HCT116 (cell line): ENCODE results near the gene PICK1. TPM values are rescaled to one million over a fixed set of nuclear protein-coding genes. Genes with fewer than 3 reads are reported as not detected.

Source experiments
- ATAC-seq: fragments of 200-7000 bp; cut with Tn5 transposase; 2 replicates; pipeline ENCODE4 v1.9.1; 2020; ENCODE audit warnings: mild to moderate bottlenecking, moderate library complexity
- BruUV-seq: library from RNA; stranded (reverse); fragments of 400-500 nt; replicated peaks from 2 replicates; lab custom pipeline; 2021; lab: Mats Ljungman, UMichigan
- CTCF ChIA-PET: fragments of 300-600 bp; sonication (Branson Sonifier 250); formaldehyde crosslinking; loops from one replicate; lab custom pipeline; 2021; ENCODE audit warnings: antibody characterized with exemption; lab: Charles Lee
- POLR2A ChIA-PET: fragments of 300-600, 350-600 bp; sonication (Branson Sonifier 250); formaldehyde crosslinking; loops from one replicate; lab custom pipeline; 2021; ENCODE audit warnings: antibody characterized with exemption; lab: Charles Lee
- RAD21 ChIA-PET, 2 experiments: fragments of 300-600 bp; sonication (Branson Sonifier 250); formaldehyde crosslinking; loops; one replicate each; lab custom pipeline; 2023; ENCODE audit warnings: low total read pairs in 2 of 2; ENCODE audit not compliant: uncharacterized antibody in 2 of 2, unreplicated experiment in 2 of 2, low non-redundant PET in 1 of 2; lab: Charles Lee
- DNase-seq: peaks from one replicate; pipeline ENCODE4 v3.0.0-alpha.2; 2010; ENCODE audit warnings: low read depth, low spot score
- H2AFZ ChIP-seq: fragments of 200-600 bp; shearing (Covaris generic), sonication (generic); 2 replicates; pipeline ENCODE4 v1.6.1; 2017; ENCODE audit warnings: low read depth, mixed run types, mixed read lengths, antibody characterized with exemption, low read length; ENCODE audit not compliant: poor library complexity, severe bottlenecking
- H3K27ac ChIP-seq: 2 replicates; pipeline ENCODE4 v1.5.1; 2012; ENCODE audit warnings: low read depth, low read length
- H3K27me3 ChIP-seq: fragments of 200-600 bp; sonication (generic); 2 replicates; pipeline ENCODE4 v1.6.1; 2016; ENCODE audit warnings: mixed run types, low read length, mixed read lengths; ENCODE audit not compliant: insufficient read depth
- H3K36me3 ChIP-seq, 2 experiments: fragments of 200-500 bp in 1 of 2; fragments of 200-600 bp in 1 of 2; sonication (Bioruptor generic) in 1 of 2; sonication (generic) in 1 of 2; 2 replicates each; pipeline versions ENCODE4 v1.5.1 to v1.6.1; 2014 to 2016; ENCODE audit warnings: low read length in 2 of 2, inconsistent platforms in 1 of 2, mixed read lengths in 1 of 2, mixed run types in 1 of 2; ENCODE audit not compliant: insufficient read depth in 2 of 2, control insufficient read depth in 1 of 2
- H3K4me1 ChIP-seq, 2 experiments: fragments of 200-600 bp in 1 of 2; sonication (generic) in 1 of 2; 2 replicates each; pipeline versions ENCODE4 v1.5.1 to v1.6.1; 2012 to 2017; ENCODE audit warnings: low read length in 2 of 2, inconsistent platforms in 1 of 2, mild to moderate bottlenecking in 1 of 2, mixed read lengths in 1 of 2, mixed run types in 1 of 2, moderate library complexity in 1 of 2; ENCODE audit not compliant: insufficient read depth in 2 of 2, control insufficient read depth in 1 of 2
- H3K4me2 ChIP-seq: fragments of 200-600 bp; sonication (generic); 2 replicates; pipeline ENCODE4 v1.6.1; 2017; ENCODE audit warnings: mixed run types, low read length, mixed read lengths
- H3K4me3 ChIP-seq, 2 experiments: fragments of 200-600 bp in 1 of 2; sonication (generic) in 1 of 2; replicated peaks in 1 of 2; 2 replicates each; pipeline ENCODE4 v1.5.1; 2011 to 2016; ENCODE audit warnings: low read length in 2 of 2, control low read depth in 1 of 2, low read depth in 1 of 2, mild to moderate bottlenecking in 1 of 2, mixed read lengths in 1 of 2, mixed run types in 1 of 2
- H3K79me2 ChIP-seq: fragments of 200-600 bp; sonication (generic); 2 replicates; pipeline ENCODE4 v1.6.1; 2017; ENCODE audit warnings: mild to moderate bottlenecking, mixed run types, low read length, moderate library complexity, mixed read lengths; ENCODE audit not compliant: insufficient read depth
- H3K9ac ChIP-seq: fragments of 200-600 bp; sonication (generic); 2 replicates; pipeline ENCODE4 v1.6.1; 2016; ENCODE audit warnings: low read length, mixed read lengths
- H3K9me2 ChIP-seq: fragments of 200-600 bp; sonication (generic), shearing (Covaris generic); 2 replicates; pipeline ENCODE4 v1.6.1; 2017; ENCODE audit warnings: mixed run types, mild to moderate bottlenecking, moderate library complexity; ENCODE audit not compliant: insufficient read depth
- H3K9me3 ChIP-seq, 2 experiments: fragments of 200-500 bp in 1 of 2; fragments of 200-600 bp in 1 of 2; sonication (Bioruptor generic) in 1 of 2; sonication (generic) in 1 of 2; 2 replicates each; pipeline ENCODE4 v1.6.1; 2014 to 2017; ENCODE audit warnings: low read length in 2 of 2, mixed read lengths in 2 of 2, inconsistent platforms in 1 of 2, low read depth in 1 of 2, mild to moderate bottlenecking in 1 of 2, mixed run types in 1 of 2, moderate library complexity in 1 of 2; ENCODE audit not compliant: control insufficient read depth in 1 of 2, insufficient read depth in 1 of 2
- H4K20me1 ChIP-seq: fragments of 200-600 bp; sonication (generic), shearing (Covaris generic); 2 replicates; pipeline ENCODE4 v1.6.1; 2017; ENCODE audit warnings: mixed run types, mild to moderate bottlenecking, moderate library complexity; ENCODE audit not compliant: insufficient read depth
- CBX3 ChIP-seq: IDR thresholded peaks from 2 replicates; pipeline ENCODE4 v1.6.1; 2012; ENCODE audit warnings: low read depth
- CTCF ChIP-seq, 3 experiments: fragments of 200-600 bp in 1 of 3; sonication (generic) in 1 of 3; IDR thresholded peaks in 2 of 3; conservative IDR thresholded peaks in 1 of 3; 2 replicates each; pipeline ENCODE4 v1.5.1; 2012 to 2017; ENCODE audit warnings: low read depth in 2 of 3, low read length in 2 of 3, antibody characterized with exemption in 1 of 3, borderline replicate concordance in 1 of 3, control low read depth in 1 of 3, mild to moderate bottlenecking in 1 of 3, mixed read lengths in 1 of 3, mixed run types in 1 of 3, moderate library complexity in 1 of 3; ENCODE audit not compliant: insufficient read depth in 1 of 3
- EZH2 ChIP-seq: fragments of 200-600 bp; sonication (generic); IDR thresholded peaks from 2 replicates; pipeline ENCODE4 v1.6.1; 2017; ENCODE audit warnings: antibody characterized with exemption, mixed run types
- EZH2phosphoT487 ChIP-seq: fragments of 200-600 bp; IDR thresholded peaks from 2 replicates; pipeline ENCODE4 v1.6.1; 2018; ENCODE audit warnings: antibody characterized with exemption, borderline replicate concordance
- JUND ChIP-seq: IDR thresholded peaks from 2 replicates; pipeline ENCODE4 v1.6.1; 2012
- MAX ChIP-seq: IDR thresholded peaks from 2 replicates; pipeline ENCODE4 v1.6.1; 2012
- POLR2A ChIP-seq: IDR thresholded peaks from 2 replicates; pipeline ENCODE4 v1.7.0; 2011; ENCODE audit warnings: borderline replicate concordance; ENCODE audit not compliant: insufficient read depth, insufficient read length; ENCODE audit errors: extremely low read depth
- RAD21 ChIP-seq: IDR thresholded peaks from 2 replicates; pipeline ENCODE4 v1.6.1; 2012; ENCODE audit warnings: low read depth, mild to moderate bottlenecking
- SIN3A ChIP-seq: IDR thresholded peaks from 2 replicates; pipeline ENCODE4 v1.6.1; 2012; ENCODE audit warnings: low read depth
- SRF ChIP-seq: IDR thresholded peaks from 2 replicates; pipeline ENCODE4 v1.6.1; 2012; ENCODE audit warnings: low read depth
- YY1 ChIP-seq: IDR thresholded peaks from 2 replicates; pipeline ENCODE4 v1.6.1; 2011; ENCODE audit warnings: low read length, low read depth, moderate library complexity, mild to moderate bottlenecking; ENCODE audit not compliant: insufficient replicate concordance; ENCODE audit errors: extremely low read depth
- ZBTB33 ChIP-seq: IDR thresholded peaks from 2 replicates; pipeline ENCODE4 v1.6.1; 2011; ENCODE audit warnings: mild to moderate bottlenecking, low read length, moderate library complexity; ENCODE audit not compliant: insufficient replicate concordance; ENCODE audit errors: extremely low read depth
- ZFX ChIP-seq: fragments of 450-650 bp; IDR thresholded peaks from 2 replicates; pipeline ENCODE4 v1.6.1; 2017
- intact Hi-C: fragments of 100-400 bp; cut with micrococcal nuclease; formaldehyde crosslinking; loops from 2 replicates; pipeline ENCODE4 v1.10.0; 2022
- total RNA-seq: library from RNA; stranded (reverse); gene quantifications from one replicate; pipeline ENCODE4 v1.2.1, GENCODE V29; 2021; ENCODE audit not compliant: unreplicated experiment

PICK1 gene
- total RNA-seq, 1 experiment from 2014 or later, result 40.0 TPM

- Histone ChIP-seq H3K4me3 (no peak overlapping the region), H3K27me3 (no peaks in the 10 kb centered on the region), H3K9me2 (no peaks in the 10 kb centered on the region), H3K36me3 (no peaks in the 10 kb centered on the region), H3K27ac (no peak overlapping the region), H4K20me1 (no peaks in the 10 kb centered on the region), H2AFZ (no peak overlapping the region), H3K9ac (no peak overlapping the region), H3K4me2 (no peak overlapping the region), H3K4me1 (peaks cover 8 to 11% of the 10 kb centered on the region in 2 experiments), H3K9me3 (no peaks in the 10 kb centered on the region), H3K79me2 (no peaks in the 10 kb centered on the region)
- ATAC-seq (no peak), DNase-seq (no peak)
- no peak for TF ChIP-seq JUND
- no peak for TF ChIP-seq MAX
- BruUV-seq, result no TSS peak
- intact Hi-C loops, result no loop called here
- CTCF ChIA-PET, result no interaction called here
- POLR2A ChIA-PET, result no interaction called here
- RAD21 ChIA-PET, result no interaction called here
Measured at GRCh38 chr22:38028344-38029130, 28.7 kb upstream of the PICK1 start.

GRCh38 chr22:38029370-38029769 is 27.8 kb upstream of the PICK1 start:
- ATAC-seq (no peak), DNase-seq (no peak)
- Histone ChIP-seq H3K4me1 (peaks cover 17 to 19% of the 10 kb centered on the region in 2 experiments), H3K36me3 (no peaks in the 10 kb centered on the region), H3K9ac (no peak overlapping the region), H3K79me2 (no peaks in the 10 kb centered on the region), H3K9me2 (no peaks in the 10 kb centered on the region), H2AFZ (no peak overlapping the region), H3K4me3 (no peak overlapping the region), H3K27me3 (no peaks in the 10 kb centered on the region), H3K9me3 (no peaks in the 10 kb centered on the region), H3K4me2 (no peak overlapping the region), H4K20me1 (no peaks in the 10 kb centered on the region), H3K27ac (no peak overlapping the region)
- POLR2A ChIA-PET, result no interaction called here
- RAD21 ChIA-PET, result no interaction called here
- no peak for TF ChIP-seq EZH2phosphoT487
- no peak for TF ChIP-seq ZBTB33
- no peak for TF ChIP-seq SIN3A
- TF ChIP-seq CBX3, result no peak
- TF ChIP-seq ZFX, result no peak
- no peak for TF ChIP-seq EZH2
- no peak for TF ChIP-seq YY1
- no peak for TF ChIP-seq RAD21
- no peak for TF ChIP-seq CTCF (IDR thresholded peaks at IDR 0.05 in 2 of 3, conservative IDR thresholded peaks at IDR 0.05 in 1 of 3; ENCODE audit: borderline replicate concordance in 1 of 3, insufficient read depth in 1 of 3, low read depth in 2 of 3, low read length in 2 of 3)
- TF ChIP-seq POLR2A, result no peak
- TF ChIP-seq SRF, result no peak
- BruUV-seq, result no TSS peak
- intact Hi-C loops, result no loop called here
- CTCF ChIA-PET, result interaction anchor here (1.9 kb wide), 1 partner anchor 23 kb away, joined by 5 read pairs; no protein-coding TSS in a partner anchor
